NCI-H446 treated with DMSO at 0.1 percent for 48 hours (cell line): Measurements from ENCODE around the gene PRDM11.
"Not testable (repeated sequence)": the region's sequence is repeated elsewhere in the genome, so short reads cannot be mapped to it uniquely, and the experiment has no call there.

Source experiments
- DNase-seq: peaks from one replicate; lab custom pipeline; 2025; lab: John Stamatoyannopoulos, UW

Gene PRDM11

GRCh38 chr11:45146072-45147016, at the start of gene PRDM11:
TSS of gene PRDM11 (plus strand) at chr11:45146639. CDS start at chr11:45181767, 35,128 bp downstream.
- DNase-seq, result peak; percentile 53

- peak; percentile 48 for DNase-seq
These were observed 48.5 kb upstream of the PRDM11 start for GRCh38 chr11:45097721-45098493.

- DNase-seq, result no peak
These were observed 47.5 kb upstream of the PRDM11 start for GRCh38 chr11:45098929-45099328.

- peak; percentile 96 for DNase-seq
These were observed 46.1 kb upstream of the PRDM11 start for GRCh38 chr11:45100339-45100738.

- no peak for DNase-seq
These were observed 44.1 kb upstream of the PRDM11 start for GRCh38 chr11:45102361-45102809.

GRCh38 chr11:45102810-45103621, 43.4 kb upstream of the PRDM11 start:
- DNase-seq, result peak; percentile 93

- no peak for DNase-seq
These were observed 42.2 kb upstream of the PRDM11 start for GRCh38 chr11:45104006-45104789.

- DNase-seq, result no peak
These were observed 41.7 kb upstream of the PRDM11 start for GRCh38 chr11:45104790-45105084.

- DNase-seq, result peak; percentile 83
These were observed 41.0 kb upstream of the PRDM11 start for GRCh38 chr11:45105233-45105983.

GRCh38 chr11:45105984-45106375, 40.5 kb upstream of the PRDM11 start:
- no peak for DNase-seq

- DNase-seq, result no peak
These were observed 40.0 kb upstream of the PRDM11 start for GRCh38 chr11:45106440-45106839.

GRCh38 chr11:45107029-45107428, 39.4 kb upstream of the PRDM11 start:
- DNase-seq, result no peak

GRCh38 chr11:45108070-45109064, 38.1 kb upstream of the PRDM11 start:
- DNase-seq, result no peak

- DNase-seq, result no peak
These were observed 37.0 kb upstream of the PRDM11 start for GRCh38 chr11:45109400-45109799.

GRCh38 chr11:45110562-45110961, 35.9 kb upstream of the PRDM11 start:
- peak; percentile 34 for DNase-seq

GRCh38 chr11:45113807-45114206, 32.6 kb upstream of the PRDM11 start:
- DNase-seq, result no peak

- not testable (repeated sequence) for DNase-seq
These were observed 18.6 kb upstream of the PRDM11 start for GRCh38 chr11:45127836-45128235.

- no peak for DNase-seq
These were observed 12.6 kb upstream of the PRDM11 start for GRCh38 chr11:45133878-45134277.

GRCh38 chr11:45141171-45141570, 5.3 kb upstream of the PRDM11 start:
- no peak for DNase-seq
